Gastrocnemius medialis (tissue), 4 donors: Measurements from ENCODE around the gene ADSS1. TPM values are rescaled to one million over a fixed set of nuclear protein-coding genes. Genes with fewer than 3 reads are reported as not detected.

Experiments used
- ATAC-seq, 2 donors: fragments of 150-250 bp; one replicate each; pipeline ENCODE4 v1.9.1; 2016
- DNase-seq, 2 donors: peaks; one replicate each; pipeline ENCODE4 v3.0.0-alpha.2; 2019
- H3K27ac ChIP-seq, 4 donors: fragments of 200-600 bp; sonication (generic); 1 replicate in 1 of 4; 2 replicates in 3 of 4; pipeline ENCODE4 v1.5.1; 2016 to 2018; ENCODE audit warnings: mild to moderate bottlenecking in 2 of 4, moderate library complexity in 1 of 4
- H3K27me3 ChIP-seq, 3 donors: fragments of 200-600 bp; sonication (generic) in 2 of 3; 1 replicate in 1 of 3; 2 replicates in 2 of 3; pipeline versions ENCODE4 v1.5.1 to v1.6.0; 2016 to 2019; ENCODE audit warnings: mild to moderate bottlenecking in 1 of 3, moderate library complexity in 1 of 3
- H3K36me3 ChIP-seq, 2 donors: fragments of 200-600 bp; sonication (generic) in 1 of 2; one replicate each; pipeline ENCODE4 v1.5.1; 2017 to 2018
- H3K4me1 ChIP-seq, 2 donors: fragments of 200-600 bp; sonication (generic) in 1 of 2; one replicate each; pipeline ENCODE4 v1.5.1; 2016 to 2017; ENCODE audit warnings: mild to moderate bottlenecking in 2 of 2
- H3K4me3 ChIP-seq, 4 donors: fragments of 200-600 bp; sonication (generic) in 3 of 4; 1 replicate in 1 of 4; 2 replicates in 3 of 4; pipeline ENCODE4 v1.5.1; 2016 to 2019; ENCODE audit warnings: mild to moderate bottlenecking in 2 of 4
- H3K9me3 ChIP-seq, 3 donors: fragments of 200-600 bp; sonication (generic) in 2 of 3; 1 replicate in 1 of 3; 2 replicates in 2 of 3; pipeline ENCODE4 v1.5.1; 2016 to 2019
- POLR2A ChIP-seq, 2 donors: fragments of 450-650 bp; IDR thresholded peaks; one replicate each; pipeline ENCODE4 v1.6.1; 2017; ENCODE audit warnings: antibody characterized with exemption in 2 of 2, mild to moderate bottlenecking in 2 of 2, moderate library complexity in 2 of 2
- in situ Hi-C, 4 donors: fragments of 200-750 bp; cut with MboI; loops; one replicate each; pipeline versions ENCODE4 v1.15.0 to v1.8.0; 2017; ENCODE audit warnings: low sequenced_read_pairs in 4 of 4
- intact Hi-C: fragments of 100-400 bp; cut with DNase I; formaldehyde crosslinking; loops from one replicate; pipeline ENCODE4 v1.15.1; 2023; ENCODE audit warnings: low total_unique reads
- total RNA-seq, 4 donors: library from RNA; depleted of rRNA; stranded (reverse); fragments of >200 nt; gene quantifications; one replicate each; pipeline versions ENCODE4 v1.1.0 to v1.2.3, GENCODE V29; 2016
- TF ChIP-seq, protein P1 (sequence below), 5 experiments: fragments of 450-650 bp in 3 of 5; fragments of 200-600 bp in 2 of 5; sonication (generic) in 2 of 5; IDR thresholded peaks in 4 of 5; conservative IDR thresholded peaks in 1 of 5; 1 replicate in 4 of 5; 2 replicates in 1 of 5; pipeline ENCODE4 v1.5.1; 2016 to 2019; ENCODE audit warnings: antibody characterized with exemption in 5 of 5, mild to moderate bottlenecking in 3 of 5, moderate library complexity in 3 of 5

ADSS1 gene
- total RNA-seq, 4 donors from 2014 or later = 165 to 577 (median 232) TPM

GRCh38 chr14:104714066-104714465, 10.0 kb upstream of the ADSS1 start:
- in situ Hi-C loops = no loop called here
- intact Hi-C loops = no loop called here
- peaks cover 0 to 16% of the 10 kb centered on the region in 2 donors for H3K4me1 ChIP-seq
- no peaks in the 10 kb centered on the region for H3K27me3 ChIP-seq
- H3K36me3 ChIP-seq = peaks cover 0 to 19% of the 10 kb centered on the region in 2 donors
- TF ChIP-seq POLR2A (IDR thresholded peaks at IDR 0.05) = no peak
- TF ChIP-seq, protein P1, sequence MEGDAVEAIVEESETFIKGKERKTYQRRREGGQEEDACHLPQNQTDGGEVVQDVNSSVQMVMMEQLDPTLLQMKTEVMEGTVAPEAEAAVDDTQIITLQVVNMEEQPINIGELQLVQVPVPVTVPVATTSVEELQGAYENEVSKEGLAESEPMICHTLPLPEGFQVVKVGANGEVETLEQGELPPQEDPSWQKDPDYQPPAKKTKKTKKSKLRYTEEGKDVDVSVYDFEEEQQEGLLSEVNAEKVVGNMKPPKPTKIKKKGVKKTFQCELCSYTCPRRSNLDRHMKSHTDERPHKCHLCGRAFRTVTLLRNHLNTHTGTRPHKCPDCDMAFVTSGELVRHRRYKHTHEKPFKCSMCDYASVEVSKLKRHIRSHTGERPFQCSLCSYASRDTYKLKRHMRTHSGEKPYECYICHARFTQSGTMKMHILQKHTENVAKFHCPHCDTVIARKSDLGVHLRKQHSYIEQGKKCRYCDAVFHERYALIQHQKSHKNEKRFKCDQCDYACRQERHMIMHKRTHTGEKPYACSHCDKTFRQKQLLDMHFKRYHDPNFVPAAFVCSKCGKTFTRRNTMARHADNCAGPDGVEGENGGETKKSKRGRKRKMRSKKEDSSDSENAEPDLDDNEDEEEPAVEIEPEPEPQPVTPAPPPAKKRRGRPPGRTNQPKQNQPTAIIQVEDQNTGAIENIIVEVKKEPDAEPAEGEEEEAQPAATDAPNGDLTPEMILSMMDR (IDR thresholded peaks at IDR 0.05 in 4 of 5, conservative IDR thresholded peaks at IDR 0.05 in 1 of 5) = no peak
- no peak for DNase-seq
- ATAC-seq = no peak
- no peak overlapping the region for H3K27ac ChIP-seq
- no peaks in the 10 kb centered on the region for H3K9me3 ChIP-seq
- H3K4me3 ChIP-seq = no peak overlapping the region

- in situ Hi-C loops = no loop called here
- TF ChIP-seq, protein P1 (IDR thresholded peaks at IDR 0.05 in 4 of 5, conservative IDR thresholded peaks at IDR 0.05 in 1 of 5) = no peak
- no peak for TF ChIP-seq POLR2A (IDR thresholded peaks at IDR 0.05)
- no peaks in the 10 kb centered on the region for H3K27me3 ChIP-seq
- no peak overlapping the region for H3K4me3 ChIP-seq
- no peaks in the 10 kb centered on the region for H3K9me3 ChIP-seq
- peaks cover 0 to 15% of the 10 kb centered on the region in 2 donors for H3K4me1 ChIP-seq
- H3K36me3 ChIP-seq = peaks cover 0 to 19% of the 10 kb centered on the region in 2 donors
- DNase-seq (no peak), ATAC-seq (no peak)
- intact Hi-C loops = no loop called here
- H3K27ac ChIP-seq = no peak overlapping the region
Measured at GRCh38 chr14:104714681-104715080, 9.3 kb upstream of the ADSS1 start.

DNA sequence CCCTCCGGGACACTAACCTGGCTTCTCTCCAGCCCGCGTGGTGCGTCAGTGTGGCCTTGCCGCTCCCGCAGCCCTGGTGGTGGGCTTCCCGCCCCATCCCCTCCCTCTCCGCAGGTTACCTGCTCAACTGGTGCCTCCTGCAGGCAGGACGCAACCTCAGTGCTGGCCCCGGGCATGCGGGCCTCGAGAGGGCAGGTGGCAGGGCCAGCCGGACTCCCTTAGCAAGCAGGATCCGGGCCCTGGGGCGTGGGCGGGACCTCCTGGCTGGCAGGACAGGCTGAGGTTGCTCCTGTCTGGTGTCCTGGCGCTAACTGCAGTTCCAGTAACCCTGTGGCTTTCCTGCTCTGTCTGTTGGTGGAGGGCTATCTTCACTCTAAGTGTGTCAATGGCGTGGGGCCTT, 8.6 kb upstream of the ADSS1 start:
- no peak overlapping the region for H3K27ac ChIP-seq
- intact Hi-C loops (no loop called here), in situ Hi-C loops (no loop called here)
- no peaks in the 10 kb centered on the region for H3K27me3 ChIP-seq
- H3K36me3 ChIP-seq = peaks cover 0 to 19% of the 10 kb centered on the region in 2 donors
- ATAC-seq = no peak
- no peaks in the 10 kb centered on the region for H3K9me3 ChIP-seq
- TF ChIP-seq, protein P1 (IDR thresholded peaks at IDR 0.05 in 4 of 5, conservative IDR thresholded peaks at IDR 0.05 in 1 of 5) = no peak
- TF ChIP-seq POLR2A (IDR thresholded peaks at IDR 0.05) = no peak
- no peak overlapping the region for H3K4me3 ChIP-seq
- DNase-seq = no peak
- H3K4me1 ChIP-seq = peaks cover 0 to 14% of the 10 kb centered on the region in 2 donors

DNA sequence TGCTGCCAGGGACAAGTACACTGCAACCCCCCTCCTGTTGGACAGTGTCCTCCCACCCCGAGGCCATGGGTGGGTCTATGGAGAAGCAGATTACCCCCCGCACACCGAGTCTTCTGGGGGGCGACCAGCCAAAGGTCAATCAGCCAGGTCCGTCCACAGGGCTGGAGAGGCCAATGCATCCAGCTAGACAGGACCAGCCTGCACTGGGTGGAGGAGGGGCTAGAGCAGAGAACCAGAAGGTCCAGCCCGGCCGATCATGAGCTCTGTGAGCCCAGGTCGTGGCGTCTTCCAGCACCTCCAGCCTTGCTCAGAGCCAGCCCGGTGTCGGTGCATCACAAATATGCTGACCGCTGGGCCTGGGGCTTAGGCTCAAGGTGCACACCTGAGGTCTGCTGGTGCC, 8.2 kb upstream of the ADSS1 start:
- DNase-seq (no peak), ATAC-seq (no peak)
- H3K27ac ChIP-seq = no peak overlapping the region
- no peaks in the 10 kb centered on the region for H3K27me3 ChIP-seq
- no peak overlapping the region for H3K4me3 ChIP-seq
- in situ Hi-C loops = no loop called here
- intact Hi-C loops = no loop called here
- TF ChIP-seq, protein P1 (IDR thresholded peaks at IDR 0.05 in 4 of 5, conservative IDR thresholded peaks at IDR 0.05 in 1 of 5) = no peak
- TF ChIP-seq POLR2A (IDR thresholded peaks at IDR 0.05) = no peak
- H3K4me1 ChIP-seq = peaks cover 0 to 14% of the 10 kb centered on the region in 2 donors
- H3K9me3 ChIP-seq = no peaks in the 10 kb centered on the region
- H3K36me3 ChIP-seq = peaks cover 0 to 17% of the 10 kb centered on the region in 2 donors

DNA sequence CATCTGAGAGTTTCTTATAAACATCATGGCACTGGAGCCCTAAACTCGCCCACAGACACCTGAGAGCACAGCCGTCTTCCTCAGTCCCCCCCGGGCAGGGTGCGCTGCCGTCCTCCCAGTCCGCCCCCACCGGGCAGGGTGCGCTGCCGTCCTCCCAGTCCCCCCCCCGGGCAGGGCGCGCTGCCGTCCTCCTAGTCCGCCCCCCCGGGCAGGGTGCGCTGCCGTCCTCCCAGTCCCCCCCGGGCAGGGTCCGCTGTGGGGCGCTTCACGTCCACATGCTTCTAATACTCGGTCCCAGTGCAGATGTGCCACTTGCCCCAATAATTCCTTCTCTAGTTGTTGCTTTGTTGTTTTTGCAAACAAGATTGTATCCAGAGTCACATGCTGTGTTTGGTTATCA, 6.9 kb upstream of the ADSS1 start:
- intact Hi-C loops = no loop called here
- Histone ChIP-seq H3K27ac (no peak overlapping the region), H3K27me3 (no peaks in the 10 kb centered on the region), H3K4me1 (peaks cover 7 to 22% of the 10 kb centered on the region in 2 donors), H3K9me3 (no peaks in the 10 kb centered on the region), H3K4me3 (no peak overlapping the region), H3K36me3 (peaks cover 0 to 15% of the 10 kb centered on the region in 2 donors)
- DNase-seq = no peak
- in situ Hi-C loops = no loop called here
- ATAC-seq = no peak
- no peak for TF ChIP-seq POLR2A (IDR thresholded peaks at IDR 0.05)
- TF ChIP-seq, protein P1 (IDR thresholded peaks at IDR 0.05 in 4 of 5, conservative IDR thresholded peaks at IDR 0.05 in 1 of 5) = no peak
